HCT116 (cell line): Measurements from ENCODE around the gene LRBA. TPM values are rescaled to one million over a fixed set of nuclear protein-coding genes. Genes with fewer than 3 reads are reported as not detected.

ENCODE experiments used
- ATAC-seq: fragments of 200-7000 bp; cut with Tn5 transposase; 2 replicates; pipeline ENCODE4 v1.9.1; 2020; ENCODE audit warnings: mild to moderate bottlenecking, moderate library complexity
- BruUV-seq: library from RNA; stranded (reverse); fragments of 400-500 nt; replicated peaks from 2 replicates; lab custom pipeline; 2021; lab: Mats Ljungman, UMichigan
- CTCF ChIA-PET: fragments of 300-600 bp; sonication (Branson Sonifier 250); formaldehyde crosslinking; loops from one replicate; lab custom pipeline; 2021; ENCODE audit warnings: antibody characterized with exemption; lab: Charles Lee
- POLR2A ChIA-PET: fragments of 300-600, 350-600 bp; sonication (Branson Sonifier 250); formaldehyde crosslinking; loops from one replicate; lab custom pipeline; 2021; ENCODE audit warnings: antibody characterized with exemption; lab: Charles Lee
- RAD21 ChIA-PET, 2 experiments: fragments of 300-600 bp; sonication (Branson Sonifier 250); formaldehyde crosslinking; loops; one replicate each; lab custom pipeline; 2023; ENCODE audit warnings: low total read pairs in 2 of 2; ENCODE audit not compliant: uncharacterized antibody in 2 of 2, unreplicated experiment in 2 of 2, low non-redundant PET in 1 of 2; lab: Charles Lee
- DNase-seq: peaks from one replicate; pipeline ENCODE4 v3.0.0-alpha.2; 2010; ENCODE audit warnings: low read depth, low spot score
- H2AFZ ChIP-seq: fragments of 200-600 bp; shearing (Covaris generic), sonication (generic); 2 replicates; pipeline ENCODE4 v1.6.1; 2017; ENCODE audit warnings: low read depth, mixed run types, mixed read lengths, antibody characterized with exemption, low read length; ENCODE audit not compliant: poor library complexity, severe bottlenecking
- H3K27ac ChIP-seq: 2 replicates; pipeline ENCODE4 v1.5.1; 2012; ENCODE audit warnings: low read depth, low read length
- H3K27me3 ChIP-seq: fragments of 200-600 bp; sonication (generic); 2 replicates; pipeline ENCODE4 v1.6.1; 2016; ENCODE audit warnings: mixed run types, low read length, mixed read lengths; ENCODE audit not compliant: insufficient read depth
- H3K36me3 ChIP-seq, 2 experiments: fragments of 200-500 bp in 1 of 2; fragments of 200-600 bp in 1 of 2; sonication (Bioruptor generic) in 1 of 2; sonication (generic) in 1 of 2; 2 replicates each; pipeline versions ENCODE4 v1.5.1 to v1.6.1; 2014 to 2016; ENCODE audit warnings: low read length in 2 of 2, inconsistent platforms in 1 of 2, mixed read lengths in 1 of 2, mixed run types in 1 of 2; ENCODE audit not compliant: insufficient read depth in 2 of 2, control insufficient read depth in 1 of 2
- H3K4me1 ChIP-seq, 2 experiments: fragments of 200-600 bp in 1 of 2; sonication (generic) in 1 of 2; 2 replicates each; pipeline versions ENCODE4 v1.5.1 to v1.6.1; 2012 to 2017; ENCODE audit warnings: low read length in 2 of 2, inconsistent platforms in 1 of 2, mild to moderate bottlenecking in 1 of 2, mixed read lengths in 1 of 2, mixed run types in 1 of 2, moderate library complexity in 1 of 2; ENCODE audit not compliant: insufficient read depth in 2 of 2, control insufficient read depth in 1 of 2
- H3K4me2 ChIP-seq: fragments of 200-600 bp; sonication (generic); 2 replicates; pipeline ENCODE4 v1.6.1; 2017; ENCODE audit warnings: mixed run types, low read length, mixed read lengths
- H3K4me3 ChIP-seq, 2 experiments: fragments of 200-600 bp in 1 of 2; sonication (generic) in 1 of 2; replicated peaks in 1 of 2; 2 replicates each; pipeline ENCODE4 v1.5.1; 2011 to 2016; ENCODE audit warnings: low read length in 2 of 2, control low read depth in 1 of 2, low read depth in 1 of 2, mild to moderate bottlenecking in 1 of 2, mixed read lengths in 1 of 2, mixed run types in 1 of 2
- H3K79me2 ChIP-seq: fragments of 200-600 bp; sonication (generic); 2 replicates; pipeline ENCODE4 v1.6.1; 2017; ENCODE audit warnings: mild to moderate bottlenecking, mixed run types, low read length, moderate library complexity, mixed read lengths; ENCODE audit not compliant: insufficient read depth
- H3K9ac ChIP-seq: fragments of 200-600 bp; sonication (generic); 2 replicates; pipeline ENCODE4 v1.6.1; 2016; ENCODE audit warnings: low read length, mixed read lengths
- H3K9me2 ChIP-seq: fragments of 200-600 bp; sonication (generic), shearing (Covaris generic); 2 replicates; pipeline ENCODE4 v1.6.1; 2017; ENCODE audit warnings: mixed run types, mild to moderate bottlenecking, moderate library complexity; ENCODE audit not compliant: insufficient read depth
- H3K9me3 ChIP-seq, 2 experiments: fragments of 200-500 bp in 1 of 2; fragments of 200-600 bp in 1 of 2; sonication (Bioruptor generic) in 1 of 2; sonication (generic) in 1 of 2; 2 replicates each; pipeline ENCODE4 v1.6.1; 2014 to 2017; ENCODE audit warnings: low read length in 2 of 2, mixed read lengths in 2 of 2, inconsistent platforms in 1 of 2, low read depth in 1 of 2, mild to moderate bottlenecking in 1 of 2, mixed run types in 1 of 2, moderate library complexity in 1 of 2; ENCODE audit not compliant: control insufficient read depth in 1 of 2, insufficient read depth in 1 of 2
- H4K20me1 ChIP-seq: fragments of 200-600 bp; sonication (generic), shearing (Covaris generic); 2 replicates; pipeline ENCODE4 v1.6.1; 2017; ENCODE audit warnings: mixed run types, mild to moderate bottlenecking, moderate library complexity; ENCODE audit not compliant: insufficient read depth
- CBX3 ChIP-seq: IDR thresholded peaks from 2 replicates; pipeline ENCODE4 v1.6.1; 2012; ENCODE audit warnings: low read depth
- EZH2 ChIP-seq: fragments of 200-600 bp; sonication (generic); IDR thresholded peaks from 2 replicates; pipeline ENCODE4 v1.6.1; 2017; ENCODE audit warnings: antibody characterized with exemption, mixed run types
- FOSL1 ChIP-seq: IDR thresholded peaks from 2 replicates; pipeline ENCODE4 v1.6.1; 2012; ENCODE audit warnings: low read depth
- RAD21 ChIP-seq: IDR thresholded peaks from 2 replicates; pipeline ENCODE4 v1.6.1; 2012; ENCODE audit warnings: low read depth, mild to moderate bottlenecking
- REST ChIP-seq: IDR thresholded peaks from 2 replicates; pipeline ENCODE4 v1.6.1; 2012; ENCODE audit warnings: low read depth
- SIN3A ChIP-seq: IDR thresholded peaks from 2 replicates; pipeline ENCODE4 v1.6.1; 2012; ENCODE audit warnings: low read depth
- SP1 ChIP-seq: IDR thresholded peaks from 2 replicates; pipeline ENCODE4 v1.6.1; 2012; ENCODE audit warnings: low read depth
- ZFX ChIP-seq: fragments of 450-650 bp; IDR thresholded peaks from 2 replicates; pipeline ENCODE4 v1.6.1; 2017
- ZNF274 ChIP-seq: fragments of 200-500 bp; sonication (Bioruptor generic); IDR thresholded peaks from 2 replicates; pipeline ENCODE4 v1.6.1; 2014; ENCODE audit warnings: mild to moderate bottlenecking, low read depth, low read length, inconsistent platforms
- intact Hi-C: fragments of 100-400 bp; cut with micrococcal nuclease; formaldehyde crosslinking; loops from 2 replicates; pipeline ENCODE4 v1.10.0; 2022
- total RNA-seq: library from RNA; stranded (reverse); gene quantifications from one replicate; pipeline ENCODE4 v1.2.1, GENCODE V29; 2021; ENCODE audit not compliant: unreplicated experiment

Gene LRBA
- total RNA-seq, 1 experiment from 2014 or later: 79.8 TPM

- no TSS peak for BruUV-seq
- Histone ChIP-seq H3K27me3 (no peaks in the 10 kb centered on the region), H3K27ac (no peak overlapping the region), H3K9me3 (no peaks in the 10 kb centered on the region), H4K20me1 (no peaks in the 10 kb centered on the region; the same call in 1 of the 2 replicates), H3K79me2 (no peaks in the 10 kb centered on the region), H3K9ac (no peak overlapping the region), H3K36me3 (no peaks in the 10 kb centered on the region), H3K4me2 (no peak overlapping the region), H3K9me2 (no peaks in the 10 kb centered on the region), H3K4me3 (no peak overlapping the region), H3K4me1 (no peaks in the 10 kb centered on the region), H2AFZ (no peak overlapping the region)
- no peak for ATAC-seq
- no peak for TF ChIP-seq SP1
- no peak for DNase-seq
- ChIA-PET POLR2A (no interaction called here), RAD21 (no interaction called here), CTCF (no interaction called here)
- intact Hi-C loops: no loop called here
These were observed 304.2 kb downstream of the LRBA start for GRCh38 chr4:150710770-150711375.

- DNase-seq: no peak
- H2AFZ ChIP-seq: no peak overlapping the region
- no peak overlapping the region for H3K27ac ChIP-seq
- CTCF ChIA-PET: no interaction called here
- no peaks in the 10 kb centered on the region for H3K79me2 ChIP-seq
- RAD21 ChIA-PET: no interaction called here
- TF ChIP-seq CBX3: no peak
- H3K9me3 ChIP-seq: no peaks in the 10 kb centered on the region
- ATAC-seq: no peak
- H3K9me2 ChIP-seq: no peaks in the 10 kb centered on the region
- no peak overlapping the region for H3K4me3 ChIP-seq
- BruUV-seq: no TSS peak
- H3K27me3 ChIP-seq: no peaks in the 10 kb centered on the region
- no peaks in the 10 kb centered on the region; the same call in 1 of the 2 replicates for H4K20me1 ChIP-seq
- no peak overlapping the region for H3K4me2 ChIP-seq
- POLR2A ChIA-PET: no interaction called here
- intact Hi-C loops: no loop called here
- no peak overlapping the region for H3K9ac ChIP-seq
- H3K36me3 ChIP-seq: no peaks in the 10 kb centered on the region
- H3K4me1 ChIP-seq: no peaks in the 10 kb centered on the region
These were observed 307.1 kb downstream of the LRBA start for GRCh38 chr4:150708004-150708403.

GRCh38 chr4:150699599-150699998 lies 315.5 kb downstream of the LRBA start:
- H3K9me2 ChIP-seq: no peaks in the 10 kb centered on the region
- H3K9ac ChIP-seq: no peak overlapping the region
- no peak overlapping the region for H3K4me3 ChIP-seq
- BruUV-seq: no TSS peak
- H3K4me2 ChIP-seq: no peak overlapping the region
- no peaks in the 10 kb centered on the region for H3K4me1 ChIP-seq
- H3K27ac ChIP-seq: no peak overlapping the region
- ChIA-PET CTCF (no interaction called here), POLR2A (no interaction called here)
- H3K36me3 ChIP-seq: no peaks in the 10 kb centered on the region
- H3K79me2 ChIP-seq: no peaks in the 10 kb centered on the region
- no peaks in the 10 kb centered on the region for H4K20me1 ChIP-seq
- H3K27me3 ChIP-seq: no peaks in the 10 kb centered on the region
- TF ChIP-seq RAD21 (no peak), FOSL1 (no peak), SIN3A (no peak), ZNF274 (no peak), ZFX (no peak), EZH2 (no peak), REST (no peak), SP1 (no peak)
- TF ChIP-seq, all 23 proteins: peak for 0
- ATAC-seq (no peak), DNase-seq (no peak)
- Histone ChIP-seq H2AFZ (no peak overlapping the region), H3K9me3 (no peaks in the 10 kb centered on the region)
- intact Hi-C loops: no loop called here
- RAD21 ChIA-PET: no interaction called here
